Stomach (tissue), 4 donors: ENCODE measurements around the gene DDR1.

Experiments used
- CTCF ChIP-seq, 7 experiments: fragments of 450-650 bp in 4 of 7; fragments of 200-600 bp in 3 of 7; sonication (generic) in 3 of 7; IDR thresholded peaks; one replicate each; pipeline ENCODE4 v1.5.1; 2016 to 2019; ENCODE audit warnings: antibody characterized with exemption in 7 of 7, control low read depth in 2 of 7, mild to moderate bottlenecking in 1 of 7
- EP300 ChIP-seq: sonication (generic); formaldehyde crosslinking; IDR thresholded peaks from one replicate; pipeline ENCODE4 v1.6.1; 2017; ENCODE audit warnings: antibody characterized with exemption

- TF ChIP-seq EP300 (no peak), CTCF (IDR thresholded peaks at IDR 0.05) (no peak)
Observed at GRCh38 chr6:30835576-30835975, 48.7 kb upstream of the DDR1 start.
